Ovary (tissue), 3 donors: ENCODE measurements around the gene ESAM.
A peak's percentile ranks its signal among the peaks of the same experiment; 100 is the strongest.

Source experiments
- EP300 ChIP-seq: sonication (generic); formaldehyde crosslinking; IDR thresholded peaks from one replicate; pipeline ENCODE4 v1.6.1; 2017; ENCODE audit warnings: antibody characterized with exemption
- POLR2A ChIP-seq: fragments of 450-650 bp; IDR thresholded peaks from one replicate; pipeline ENCODE4 v1.6.1; 2017; ENCODE audit warnings: antibody characterized with exemption, mild to moderate bottlenecking, moderate library complexity
- TF ChIP-seq, protein P1 (sequence below), 3 donors: fragments of 450-650 bp in 2 of 3; fragments of 200-600 bp in 1 of 3; IDR thresholded peaks; one replicate each; pipeline versions ENCODE4 v1.5.1 to v1.8.0; 2016 to 2022; ENCODE audit warnings: antibody characterized with exemption in 3 of 3, mild to moderate bottlenecking in 1 of 3
- donor health status: DM: no; HTN: no; CAD: no.

DNA sequence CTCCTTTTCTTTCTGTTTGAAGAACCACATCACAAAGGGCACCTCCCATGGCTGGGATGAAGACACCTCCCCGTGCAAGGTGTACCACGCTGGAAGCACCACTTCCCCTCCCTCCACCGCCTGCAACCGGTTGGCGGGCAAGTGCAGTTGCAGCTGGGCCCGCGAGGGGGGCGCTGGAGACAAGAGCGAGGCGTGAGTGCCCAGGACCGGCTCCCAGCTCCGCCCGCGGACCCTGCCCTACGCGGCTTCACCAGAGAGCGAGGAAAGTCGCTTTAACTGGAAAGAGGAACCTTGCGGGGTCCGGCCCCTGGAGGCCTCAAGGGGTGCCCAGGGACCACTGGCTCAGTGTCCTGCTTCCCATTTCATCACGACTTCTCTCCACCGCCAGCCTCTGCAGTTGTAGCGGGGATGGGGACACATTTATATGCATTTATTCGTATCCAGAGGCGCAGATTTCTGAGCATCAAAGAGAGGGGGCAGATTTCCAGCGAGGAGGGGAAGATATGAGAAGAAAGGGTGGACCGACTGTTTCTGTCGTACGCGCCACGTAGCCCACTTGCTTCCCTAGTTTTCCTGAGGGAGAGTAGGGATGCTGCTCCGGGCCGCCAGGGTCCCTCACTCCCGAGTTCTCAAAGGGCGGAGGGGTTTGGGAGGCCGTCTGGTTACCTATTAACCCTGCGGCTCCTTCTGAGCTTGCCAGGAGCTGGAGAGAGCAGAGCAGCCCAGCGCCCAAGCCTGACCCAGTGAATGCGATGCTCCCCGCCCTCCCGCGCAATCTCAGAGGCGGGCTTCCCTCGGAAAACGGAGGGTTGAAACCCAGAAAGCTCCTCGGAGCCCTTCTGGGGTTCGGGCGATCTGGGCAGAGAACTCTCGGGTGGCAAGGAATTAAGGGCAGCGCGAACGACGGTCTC, 3.5 kb downstream of the ESAM start:
- TF ChIP-seq, protein P1, sequence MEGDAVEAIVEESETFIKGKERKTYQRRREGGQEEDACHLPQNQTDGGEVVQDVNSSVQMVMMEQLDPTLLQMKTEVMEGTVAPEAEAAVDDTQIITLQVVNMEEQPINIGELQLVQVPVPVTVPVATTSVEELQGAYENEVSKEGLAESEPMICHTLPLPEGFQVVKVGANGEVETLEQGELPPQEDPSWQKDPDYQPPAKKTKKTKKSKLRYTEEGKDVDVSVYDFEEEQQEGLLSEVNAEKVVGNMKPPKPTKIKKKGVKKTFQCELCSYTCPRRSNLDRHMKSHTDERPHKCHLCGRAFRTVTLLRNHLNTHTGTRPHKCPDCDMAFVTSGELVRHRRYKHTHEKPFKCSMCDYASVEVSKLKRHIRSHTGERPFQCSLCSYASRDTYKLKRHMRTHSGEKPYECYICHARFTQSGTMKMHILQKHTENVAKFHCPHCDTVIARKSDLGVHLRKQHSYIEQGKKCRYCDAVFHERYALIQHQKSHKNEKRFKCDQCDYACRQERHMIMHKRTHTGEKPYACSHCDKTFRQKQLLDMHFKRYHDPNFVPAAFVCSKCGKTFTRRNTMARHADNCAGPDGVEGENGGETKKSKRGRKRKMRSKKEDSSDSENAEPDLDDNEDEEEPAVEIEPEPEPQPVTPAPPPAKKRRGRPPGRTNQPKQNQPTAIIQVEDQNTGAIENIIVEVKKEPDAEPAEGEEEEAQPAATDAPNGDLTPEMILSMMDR (IDR thresholded peaks at IDR 0.05) = peak in 2 of 3 donors; percentile 33 to 51
- TF ChIP-seq POLR2A (no peak), EP300 (no peak)
